Measurements from ENCODE around the gene MYLK2.

- TF ChIP-seq CTCF (conservative IDR thresholded peaks at IDR 0.05; ENCODE audit: low read length) (no peak), EZH2phosphoT487 (IDR thresholded peaks at IDR 0.05; ENCODE audit: borderline replicate concordance) (no peak)
Observed at GRCh38 chr20:31769681-31770080, 49.5 kb upstream of the MYLK2 start.
